ENCODE measurements around the gene NFKBIB.

Gene NFKBIB

GRCh38 chr19:38905620-38906019 is 5.9 kb downstream of the NFKBIB start:
- DNase-seq = no peak

GRCh38 chr19:38907227-38907626 is 7.5 kb downstream of the NFKBIB start:
- DNase-seq = no peak

GRCh38 chr19:38907670-38908069 is 7.9 kb downstream of the NFKBIB start:
- no peak for DNase-seq

GRCh38 chr19:38908911-38909310 is 9.1 kb downstream of the NFKBIB start:
- no peak for DNase-seq

- no peak for DNase-seq
These were observed 10.7 kb downstream of the NFKBIB start for GRCh38 chr19:38910488-38910887.

- DNase-seq = no peak
These were observed 11.7 kb downstream of the NFKBIB start for GRCh38 chr19:38911388-38912001.

- DNase-seq = no peak
These were observed 13.1 kb downstream of the NFKBIB start for GRCh38 chr19:38912600-38913514.

- no peak for DNase-seq
These were observed 14.2 kb downstream of the NFKBIB start for GRCh38 chr19:38913958-38914357.

GRCh38 chr19:38915329-38916321 is 15.9 kb downstream of the NFKBIB start:
- no peak for DNase-seq

GRCh38 chr19:38917516-38917915 is 17.7 kb downstream of the NFKBIB start:
- no peak for DNase-seq

- DNase-seq = no peak
These were observed 18.2 kb downstream of the NFKBIB start for GRCh38 chr19:38917921-38918491.

- DNase-seq = no peak
These were observed 18.8 kb downstream of the NFKBIB start for GRCh38 chr19:38918526-38918925.

- DNase-seq = no peak
These were observed 20.2 kb downstream of the NFKBIB start for GRCh38 chr19:38919837-38920601.

GRCh38 chr19:38920602-38921419 is 21.0 kb downstream of the NFKBIB start:
- DNase-seq = no peak

- no peak for DNase-seq
These were observed 21.9 kb downstream of the NFKBIB start for GRCh38 chr19:38921420-38922274.

- DNase-seq = no peak
These were observed 22.7 kb downstream of the NFKBIB start for GRCh38 chr19:38922482-38922881.

GRCh38 chr19:38924388-38924787 is 24.6 kb downstream of the NFKBIB start:
- no peak for DNase-seq

GRCh38 chr19:38928391-38929001 is 28.7 kb downstream of the NFKBIB start:
- DNase-seq = no peak
